NCI-H128 (cell line): ENCODE data around the gene RPGRIP1.
A peak's percentile ranks its signal among the peaks of the same experiment; 100 is the strongest.
"Not testable (repeated sequence)": the region's sequence is repeated elsewhere in the genome, so short reads cannot be mapped to it uniquely, and the experiment has no call there.

Experiments
- DNase-seq: peaks from one replicate; lab custom pipeline; 2025; ENCODE audit not compliant: unreplicated experiment; lab: John Stamatoyannopoulos, UW

Gene RPGRIP1

GRCh38 chr14:21299562-21300130 lies 19.8 kb downstream of the RPGRIP1 start:
- DNase-seq = no peak

- DNase-seq = no peak
Measured at GRCh38 chr14:21300892-21301291, 21.0 kb downstream of the RPGRIP1 start.

- no peak for DNase-seq
Measured at GRCh38 chr14:21302013-21302835, 22.3 kb downstream of the RPGRIP1 start.

GRCh38 chr14:21302836-21303140 lies 22.9 kb downstream of the RPGRIP1 start:
- DNase-seq = not testable (repeated sequence)

GRCh38 chr14:21307637-21308036 lies 27.8 kb downstream of the RPGRIP1 start:
- no peak for DNase-seq

- DNase-seq = no peak
Measured at GRCh38 chr14:21308132-21308478, 28.2 kb downstream of the RPGRIP1 start.

GRCh38 chr14:21308479-21309237 lies 28.8 kb downstream of the RPGRIP1 start:
- peak; percentile 69 for DNase-seq

- no peak for DNase-seq
Measured at GRCh38 chr14:21309238-21309636, 29.4 kb downstream of the RPGRIP1 start.

- DNase-seq = no peak
Measured at GRCh38 chr14:21309956-21310355, 30.1 kb downstream of the RPGRIP1 start.

- DNase-seq = no peak
Measured at GRCh38 chr14:21311614-21312013, 31.7 kb downstream of the RPGRIP1 start.

- no peak for DNase-seq
Measured at GRCh38 chr14:21313512-21313911, 33.6 kb downstream of the RPGRIP1 start.

- DNase-seq = no peak
Measured at GRCh38 chr14:21317398-21317797, 37.5 kb downstream of the RPGRIP1 start.

- no peak for DNase-seq
Measured at GRCh38 chr14:21320913-21321312, 41.0 kb downstream of the RPGRIP1 start.

- DNase-seq = no peak
Measured at GRCh38 chr14:21322716-21323115, 42.8 kb downstream of the RPGRIP1 start.

- DNase-seq = no peak
Measured at GRCh38 chr14:21326972-21327371, 47.1 kb downstream of the RPGRIP1 start.
